Endothelial cell of umbilical vein (primary cell): ENCODE results near the gene SNX30.

Source experiments
- EZH2 ChIP-seq: IDR thresholded peaks from 2 replicates; pipeline ENCODE4 v1.6.1; 2012; ENCODE audit warnings: borderline replicate concordance, low read depth, mild to moderate bottlenecking, moderate library complexity, low read length, inconsistent platforms; ENCODE audit not compliant: severe bottlenecking
- MYC ChIP-seq: IDR thresholded peaks from one replicate; pipeline ENCODE4 v1.6.1; 2011; ENCODE audit warnings: mild to moderate bottlenecking, low read depth, low read length
- POLR2A ChIP-seq: IDR thresholded peaks from 2 replicates; pipeline ENCODE4 v1.6.1; 2012; ENCODE audit warnings: low read depth, mild to moderate bottlenecking, control low read depth, low read length
- POLR2AphosphoS5 ChIP-seq: IDR thresholded peaks from 2 replicates; pipeline ENCODE4 v1.6.1; 2012; ENCODE audit warnings: low read depth, mild to moderate bottlenecking, control low read depth, low read length, moderate library complexity; ENCODE audit not compliant: insufficient read depth
- TF ChIP-seq, protein P1 (sequence below), 2 donors: IDR thresholded peaks; 1 replicate in 1 of 2; 2 replicates in 1 of 2; pipeline ENCODE4 v1.5.1; 2011; ENCODE audit warnings: low read length in 2 of 2, mild to moderate bottlenecking in 2 of 2, moderate library complexity in 2 of 2, control low read depth in 1 of 2, inconsistent platforms in 1 of 2, low read depth in 1 of 2; ENCODE audit not compliant: insufficient read depth in 1 of 2; ENCODE audit errors: extremely low read depth in 1 of 2
- TF ChIP-seq, protein P2 (sequence below): IDR thresholded peaks from 2 replicates; pipeline ENCODE4 v1.6.1; 2011; ENCODE audit not compliant: insufficient read depth, insufficient read length

DNA sequence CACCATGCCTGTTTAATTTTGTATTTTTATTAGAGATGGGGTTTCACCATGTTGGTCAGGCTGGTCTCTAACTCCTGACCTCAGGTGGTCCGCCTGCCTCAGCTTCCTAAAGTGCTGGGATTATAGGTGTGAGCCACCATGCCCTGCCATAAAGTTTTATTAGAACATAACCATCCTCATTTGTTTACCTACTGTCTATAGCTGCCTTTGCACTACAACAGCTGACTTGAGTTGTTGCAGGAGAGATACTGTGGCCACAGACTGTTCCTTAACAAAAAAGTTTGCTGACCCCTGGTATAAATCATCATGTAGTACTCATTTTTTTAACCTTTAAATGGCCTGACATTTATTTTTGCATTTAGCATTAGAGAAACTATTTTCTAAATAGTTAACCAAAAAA lies 31.7 kb downstream of the SNX30 start:
- TF ChIP-seq POLR2AphosphoS5 = no peak
- TF ChIP-seq, protein P1, sequence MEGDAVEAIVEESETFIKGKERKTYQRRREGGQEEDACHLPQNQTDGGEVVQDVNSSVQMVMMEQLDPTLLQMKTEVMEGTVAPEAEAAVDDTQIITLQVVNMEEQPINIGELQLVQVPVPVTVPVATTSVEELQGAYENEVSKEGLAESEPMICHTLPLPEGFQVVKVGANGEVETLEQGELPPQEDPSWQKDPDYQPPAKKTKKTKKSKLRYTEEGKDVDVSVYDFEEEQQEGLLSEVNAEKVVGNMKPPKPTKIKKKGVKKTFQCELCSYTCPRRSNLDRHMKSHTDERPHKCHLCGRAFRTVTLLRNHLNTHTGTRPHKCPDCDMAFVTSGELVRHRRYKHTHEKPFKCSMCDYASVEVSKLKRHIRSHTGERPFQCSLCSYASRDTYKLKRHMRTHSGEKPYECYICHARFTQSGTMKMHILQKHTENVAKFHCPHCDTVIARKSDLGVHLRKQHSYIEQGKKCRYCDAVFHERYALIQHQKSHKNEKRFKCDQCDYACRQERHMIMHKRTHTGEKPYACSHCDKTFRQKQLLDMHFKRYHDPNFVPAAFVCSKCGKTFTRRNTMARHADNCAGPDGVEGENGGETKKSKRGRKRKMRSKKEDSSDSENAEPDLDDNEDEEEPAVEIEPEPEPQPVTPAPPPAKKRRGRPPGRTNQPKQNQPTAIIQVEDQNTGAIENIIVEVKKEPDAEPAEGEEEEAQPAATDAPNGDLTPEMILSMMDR (IDR thresholded peaks at IDR 0.05; ENCODE audit: extremely low read depth in 1 of 2, insufficient read depth in 1 of 2, low read depth in 1 of 2, low read length in 2 of 2) = no peak
- no peak for TF ChIP-seq EZH2
- TF ChIP-seq, protein P2, sequence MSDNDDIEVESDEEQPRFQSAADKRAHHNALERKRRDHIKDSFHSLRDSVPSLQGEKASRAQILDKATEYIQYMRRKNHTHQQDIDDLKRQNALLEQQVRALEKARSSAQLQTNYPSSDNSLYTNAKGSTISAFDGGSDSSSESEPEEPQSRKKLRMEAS = no peak
- TF ChIP-seq POLR2A = no peak
- TF ChIP-seq MYC = no peak
